Cardiac fibroblast (primary cell): ENCODE measurements around the gene CDK8.

Experiments
- DNase-seq, 2 donors: peaks; one replicate each; pipeline versions ENCODE4 v3.0.0 to v3.0.0-alpha.2; 2010; ENCODE audit warnings: low read depth in 2 of 2
- H3K4me3 ChIP-seq, 2 donors: replicated peaks in 1 of 2; 1 replicate in 1 of 2; 2 replicates in 1 of 2; pipeline ENCODE4 v1.5.1; 2011; ENCODE audit warnings: low read depth in 2 of 2, low read length in 2 of 2, mild to moderate bottlenecking in 2 of 2, moderate library complexity in 1 of 2
- CTCF ChIP-seq: IDR thresholded peaks from one replicate; pipeline ENCODE4 v1.5.1; 2011; ENCODE audit warnings: low read depth, mild to moderate bottlenecking, low read length, inconsistent platforms

CDK8 gene

DNA sequence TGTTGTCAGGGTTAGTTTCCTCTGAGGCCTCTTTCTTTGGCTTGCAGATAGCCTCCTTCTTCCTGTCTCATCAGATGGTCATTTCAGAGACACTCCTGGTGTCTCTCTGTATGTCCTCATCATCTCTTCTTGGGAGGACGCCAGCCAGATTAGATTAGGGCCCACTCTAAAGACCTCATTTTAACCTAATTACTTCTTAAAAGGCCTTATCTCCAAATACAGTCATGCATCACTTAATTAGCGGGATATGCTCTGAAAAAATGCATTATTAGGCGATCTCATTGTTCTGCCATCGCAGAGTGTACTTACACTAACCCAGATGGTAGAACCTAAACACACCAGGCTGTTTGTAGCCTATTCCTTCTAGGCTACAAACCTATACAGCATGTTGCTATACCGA lies 89.0 kb downstream of the CDK8 start:
- no peak for TF ChIP-seq CTCF
- no peak for DNase-seq
- H3K4me3 ChIP-seq: no peak overlapping the region

DNA sequence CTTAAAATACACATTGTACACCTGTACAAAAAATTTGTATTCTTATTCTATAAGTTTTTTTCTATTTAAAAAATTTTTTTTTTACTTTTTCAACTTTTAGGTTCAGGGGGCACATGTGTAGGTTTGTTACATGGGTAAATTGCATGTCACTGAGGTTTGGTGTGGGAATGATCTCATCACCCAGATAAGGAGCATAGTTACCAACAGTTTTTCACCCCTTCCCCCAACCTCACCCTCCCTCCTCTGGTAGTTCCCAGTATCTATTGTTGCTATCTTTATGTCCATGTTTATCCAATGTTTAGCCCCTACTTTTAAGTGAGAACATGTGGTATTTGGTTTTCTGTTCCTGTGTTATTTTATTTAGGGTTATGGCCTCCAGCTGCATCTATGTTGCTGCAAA lies 89.9 kb downstream of the CDK8 start:
- TF ChIP-seq CTCF: no peak
- no peak overlapping the region for H3K4me3 ChIP-seq
- no peak for DNase-seq

DNA sequence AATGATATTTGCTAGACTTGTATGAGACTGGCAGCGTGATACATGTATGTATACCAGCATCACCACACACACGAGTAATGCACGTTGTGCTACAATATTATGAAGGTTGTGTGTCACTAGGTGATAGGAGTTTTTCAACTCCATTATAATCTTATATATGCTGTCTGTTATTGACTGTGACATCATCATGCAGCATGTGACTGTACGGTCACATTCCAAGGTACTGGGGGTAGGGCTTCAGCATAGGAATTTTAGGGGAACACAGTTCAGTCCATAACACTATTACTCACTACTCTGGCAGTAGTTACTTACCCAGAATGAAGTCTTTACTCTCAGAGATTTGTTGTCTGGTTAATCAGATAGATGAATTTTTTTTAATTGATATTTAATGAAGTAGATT lies 91.1 kb downstream of the CDK8 start:
- no peak overlapping the region for H3K4me3 ChIP-seq
- DNase-seq: peak in 1 of 2 donors; percentile 13
- TF ChIP-seq CTCF: no peak

- H3K4me3 ChIP-seq: no peak overlapping the region
- no peak for DNase-seq
- TF ChIP-seq CTCF: no peak
Observed at GRCh38 chr13:26348966-26349365, 95.0 kb downstream of the CDK8 start.

DNA sequence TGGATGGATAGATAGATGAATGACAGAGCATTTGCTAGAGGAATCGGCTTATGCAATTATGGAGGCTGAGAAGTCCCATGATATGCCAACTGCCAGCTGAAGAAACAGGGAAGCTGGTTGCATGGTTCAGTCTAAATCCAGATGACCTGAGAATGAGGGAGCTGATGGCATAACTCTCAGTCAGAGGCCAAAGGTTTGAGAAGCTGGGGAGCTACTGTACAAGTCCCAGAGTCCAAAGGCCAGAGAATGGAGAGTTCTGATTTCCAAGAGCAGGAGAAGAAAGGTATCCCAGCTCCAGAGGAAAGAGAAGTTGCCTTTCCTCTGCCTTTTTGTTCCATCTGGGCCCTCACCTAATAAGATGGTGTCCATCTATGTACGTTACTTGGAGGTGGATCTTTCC lies 108.3 kb downstream of the CDK8 start:
- H3K4me3 ChIP-seq: no peak overlapping the region
- DNase-seq: no peak
- no peak for TF ChIP-seq CTCF

GRCh38 chr13:26370553-26370952 lies 116.6 kb downstream of the CDK8 start:
- TF ChIP-seq CTCF: no peak
- peak in 1 of 2 donors; percentile 2 for DNase-seq
- no peak overlapping the region for H3K4me3 ChIP-seq

GRCh38 chr13:26372747-26373146 lies 118.8 kb downstream of the CDK8 start:
- TF ChIP-seq CTCF: no peak
- H3K4me3 ChIP-seq: no peak overlapping the region
- DNase-seq: no peak
